Cardiac muscle cell (in vitro differentiated cells and primary cell): ENCODE measurements around the gene SLC39A13. TPM values are rescaled to one million over a fixed set of nuclear protein-coding genes. Genes with fewer than 3 reads are reported as not detected.

Experiments used
- DNase-seq, 2 donors: peaks; one replicate each; pipeline versions ENCODE4 v3.0.0 to v3.0.0-alpha.2; 2010 to 2017; ENCODE audit warnings: low read depth in 1 of 2, low spot score in 1 of 2
- H3K27ac ChIP-seq: fragments of 200-600 bp; sonication (generic); 2 replicates; pipeline ENCODE4 v1.5.1; 2016
- H3K27me3 ChIP-seq: fragments of 200-600 bp; sonication (generic); 2 replicates; pipeline ENCODE4 v1.6.0; 2016; ENCODE audit warnings: control low read depth
- H3K36me3 ChIP-seq: fragments of 200-600 bp; sonication (generic); 2 replicates; pipeline ENCODE4 v1.5.1; 2016; ENCODE audit warnings: control low read depth
- H3K4me1 ChIP-seq: fragments of 200-600 bp; sonication (generic); 2 replicates; pipeline ENCODE4 v1.8.1; 2017; ENCODE audit warnings: low read depth, mild to moderate bottlenecking, mixed run types
- H3K4me3 ChIP-seq: fragments of 200-600 bp; sonication (generic); 2 replicates; pipeline ENCODE4 v1.5.1; 2016; ENCODE audit warnings: mild to moderate bottlenecking
- H3K9me3 ChIP-seq: fragments of 200-600 bp; sonication (generic); 2 replicates; pipeline ENCODE4 v1.5.1; 2017; ENCODE audit warnings: low read depth, mild to moderate bottlenecking, control low read depth
- CTCF ChIP-seq: IDR thresholded peaks from 2 replicates; pipeline ENCODE4 v1.5.1; 2012; ENCODE audit warnings: low read depth, mild to moderate bottlenecking, low read length
- polyA plus RNA-seq: library from polyadenylated mRNA; unstranded; fragments of >200 nt; fragmentation: Nextera tagmentation; extraction: Ambion mirVana; gene quantifications from 2 replicates; pipeline ENCODE4 v1.2.1, GENCODE V29; 2016
- total RNA-seq: library from RNA; depleted of rRNA; stranded (reverse); fragments of >200 nt; gene quantifications from 2 replicates; pipeline ENCODE4 v1.2.3, GENCODE V29; 2016

SLC39A13 gene
- total and polyA plus RNA-seq, 2 experiments from 2014 or later, result 71.7 to 86.6 TPM

- no peaks in the 10 kb centered on the region for H3K9me3 ChIP-seq
- H3K4me3 ChIP-seq, result no peak overlapping the region
- H3K27ac ChIP-seq, result no peak overlapping the region
- TF ChIP-seq CTCF, result no peak
- no peaks in the 10 kb centered on the region for H3K27me3 ChIP-seq
- H3K4me1 ChIP-seq, result peaks cover 9% of the 10 kb centered on the region
- no peak for DNase-seq
- H3K36me3 ChIP-seq, result no peaks in the 10 kb centered on the region
Measured at GRCh38 chr11:47374720-47375019, 33.7 kb upstream of the SLC39A13 start.

- peaks cover 9% of the 10 kb centered on the region for H3K4me1 ChIP-seq
- DNase-seq, result no peak
- H3K9me3 ChIP-seq, result no peaks in the 10 kb centered on the region
- no peak for TF ChIP-seq CTCF
- no peaks in the 10 kb centered on the region for H3K36me3 ChIP-seq
- no peaks in the 10 kb centered on the region for H3K27me3 ChIP-seq
- no peak overlapping the region for H3K27ac ChIP-seq
- H3K4me3 ChIP-seq, result no peak overlapping the region
Measured at GRCh38 chr11:47375020-47375419, 33.4 kb upstream of the SLC39A13 start.

GRCh38 chr11:47375546-47376085 is 32.8 kb upstream of the SLC39A13 start:
- Histone ChIP-seq H3K27ac (no peak overlapping the region), H3K9me3 (no peaks in the 10 kb centered on the region), H3K36me3 (no peaks in the 10 kb centered on the region), H3K4me3 (no peak overlapping the region), H3K4me1 (peaks cover 9% of the 10 kb centered on the region), H3K27me3 (no peaks in the 10 kb centered on the region)
- no peak for TF ChIP-seq CTCF
- DNase-seq, result no peak

- DNase-seq, result no peak
- Histone ChIP-seq H3K9me3 (no peaks in the 10 kb centered on the region), H3K4me1 (peaks cover 9% of the 10 kb centered on the region), H3K4me3 (no peak overlapping the region), H3K27ac (no peak overlapping the region), H3K36me3 (no peaks in the 10 kb centered on the region), H3K27me3 (no peaks in the 10 kb centered on the region)
- TF ChIP-seq CTCF, result no peak
Measured at GRCh38 chr11:47376107-47376524, 32.3 kb upstream of the SLC39A13 start.

- TF ChIP-seq CTCF, result no peak
- Histone ChIP-seq H3K36me3 (no peaks in the 10 kb centered on the region), H3K27me3 (no peaks in the 10 kb centered on the region), H3K4me1 (peaks cover 9% of the 10 kb centered on the region), H3K27ac (no peak overlapping the region), H3K9me3 (no peaks in the 10 kb centered on the region), H3K4me3 (no peak overlapping the region)
- peak in 1 of 2 donors; percentile 21 for DNase-seq
Measured at GRCh38 chr11:47376525-47377371, 31.6 kb upstream of the SLC39A13 start.
